A549 (cell line): ENCODE data around the gene HS3ST6.

ENCODE experiments used
- CTCF ChIP-seq: fragments of >200 bp; sonication (Bioruptor Twin); formaldehyde crosslinking; IDR thresholded peaks from 3 replicates; pipeline ENCODE4 v1.5.1; 2016
- ESRRA ChIP-seq: fragments of 150-350 bp; IDR thresholded peaks from 2 replicates; pipeline ENCODE4 v1.6.1; 2014; ENCODE audit warnings: mild to moderate bottlenecking, low read length, borderline replicate concordance
- JUN ChIP-seq, 2 experiments: fragments of >200 bp; sonication (Bioruptor Twin); formaldehyde crosslinking; IDR thresholded peaks; 2 replicates in 1 of 2; 3 replicates in 1 of 2; pipeline ENCODE4 v1.6.1; 2016 to 2017
- JUNB ChIP-seq: fragments of >200 bp; sonication (Bioruptor Twin); formaldehyde crosslinking; IDR thresholded peaks from 2 replicates; pipeline ENCODE4 v1.6.1; 2016
- MAX ChIP-seq: IDR thresholded peaks from 2 replicates; pipeline ENCODE4 v1.6.1; 2012
- MYC ChIP-seq: IDR thresholded peaks from 2 replicates; pipeline ENCODE4 v1.6.1; 2012; ENCODE audit warnings: mild to moderate bottlenecking, inconsistent platforms, low read length, improper control_type of control experiment, borderline replicate concordance
- RFX5 ChIP-seq: fragments of 450-650 bp; IDR thresholded peaks from 2 replicates; pipeline ENCODE4 v1.7.1; 2014; ENCODE audit warnings: antibody characterized with exemption, mild to moderate bottlenecking, moderate library complexity
- SMC3 ChIP-seq: fragments of >200 bp; sonication (Bioruptor Twin); formaldehyde crosslinking; IDR thresholded peaks from 3 replicates; pipeline ENCODE4 v1.6.1; 2018; ENCODE audit warnings: inconsistent platforms
- SREBF2 ChIP-seq: fragments of 450-650 bp; IDR thresholded peaks from 2 replicates; pipeline ENCODE4 v1.6.1; 2014; ENCODE audit warnings: mild to moderate bottlenecking, moderate library complexity
- USF2 ChIP-seq: fragments of 450-650 bp; IDR thresholded peaks from 2 replicates; pipeline ENCODE4 v1.6.1; 2014; ENCODE audit warnings: antibody characterized with exemption
- ZC3H11A ChIP-seq: fragments of 450-650 bp; IDR thresholded peaks from 2 replicates; pipeline ENCODE4 v1.6.1; 2014; ENCODE audit warnings: antibody characterized with exemption, mild to moderate bottlenecking

GRCh38 chr16:1890708-1891050 lies 27.5 kb downstream of the HS3ST6 start:
- TF ChIP-seq SMC3 (no peak), USF2 (no peak), CTCF (no peak), JUNB (no peak), RFX5 (no peak), ESRRA (no peak), MAX (no peak), ZC3H11A (no peak), MYC (no peak), JUN (IDR thresholded peaks at IDR 0.05) (no peak), SREBF2 (no peak)
